ENCODE data around the gene TTC39C. TPM values are rescaled to one million over a fixed set of nuclear protein-coding genes. Genes with fewer than 3 reads are reported as not detected.

The TTC39C gene
- total and polyA plus RNA-seq, 2 of the 8 experiments (the other 6 are each of a cell fraction or from before 2014, with no cell fraction given), result 8.1 to 79.1 TPM

DNA sequence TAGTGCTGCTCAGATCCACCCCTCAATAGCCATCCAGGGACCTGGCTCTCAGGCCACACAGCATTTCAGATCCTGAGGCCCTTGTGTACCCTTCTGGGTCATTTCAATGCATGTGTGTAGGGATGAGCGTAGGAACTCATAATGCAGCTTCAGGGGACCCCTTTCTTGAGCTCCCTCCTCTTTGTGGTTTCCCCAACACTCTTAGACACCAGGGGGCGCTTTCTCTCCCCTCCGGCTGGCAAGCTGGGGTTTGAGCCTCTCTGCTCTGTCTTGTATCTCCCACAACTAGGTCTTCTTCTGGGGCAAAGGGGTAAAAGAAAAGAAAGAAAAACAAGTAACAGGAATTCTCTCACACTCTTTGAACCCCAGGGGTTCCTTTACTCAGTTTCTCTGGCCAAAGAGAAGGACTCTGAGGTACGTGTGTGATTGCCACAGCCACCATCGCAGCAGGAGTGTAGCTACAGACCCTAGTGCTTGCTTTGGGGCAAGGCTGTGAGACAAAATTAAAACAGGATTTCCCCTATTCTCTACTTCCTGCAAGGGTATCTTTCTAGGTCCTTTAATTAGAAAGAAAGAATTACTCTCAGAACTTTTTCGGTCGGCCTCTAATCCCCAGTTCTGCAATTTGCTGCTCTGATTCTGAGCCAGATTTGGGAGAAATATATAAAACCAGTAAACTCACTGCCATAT lies 162.3 kb downstream of the TTC39C start (continued):
- TF ChIP-seq, protein P1, sequence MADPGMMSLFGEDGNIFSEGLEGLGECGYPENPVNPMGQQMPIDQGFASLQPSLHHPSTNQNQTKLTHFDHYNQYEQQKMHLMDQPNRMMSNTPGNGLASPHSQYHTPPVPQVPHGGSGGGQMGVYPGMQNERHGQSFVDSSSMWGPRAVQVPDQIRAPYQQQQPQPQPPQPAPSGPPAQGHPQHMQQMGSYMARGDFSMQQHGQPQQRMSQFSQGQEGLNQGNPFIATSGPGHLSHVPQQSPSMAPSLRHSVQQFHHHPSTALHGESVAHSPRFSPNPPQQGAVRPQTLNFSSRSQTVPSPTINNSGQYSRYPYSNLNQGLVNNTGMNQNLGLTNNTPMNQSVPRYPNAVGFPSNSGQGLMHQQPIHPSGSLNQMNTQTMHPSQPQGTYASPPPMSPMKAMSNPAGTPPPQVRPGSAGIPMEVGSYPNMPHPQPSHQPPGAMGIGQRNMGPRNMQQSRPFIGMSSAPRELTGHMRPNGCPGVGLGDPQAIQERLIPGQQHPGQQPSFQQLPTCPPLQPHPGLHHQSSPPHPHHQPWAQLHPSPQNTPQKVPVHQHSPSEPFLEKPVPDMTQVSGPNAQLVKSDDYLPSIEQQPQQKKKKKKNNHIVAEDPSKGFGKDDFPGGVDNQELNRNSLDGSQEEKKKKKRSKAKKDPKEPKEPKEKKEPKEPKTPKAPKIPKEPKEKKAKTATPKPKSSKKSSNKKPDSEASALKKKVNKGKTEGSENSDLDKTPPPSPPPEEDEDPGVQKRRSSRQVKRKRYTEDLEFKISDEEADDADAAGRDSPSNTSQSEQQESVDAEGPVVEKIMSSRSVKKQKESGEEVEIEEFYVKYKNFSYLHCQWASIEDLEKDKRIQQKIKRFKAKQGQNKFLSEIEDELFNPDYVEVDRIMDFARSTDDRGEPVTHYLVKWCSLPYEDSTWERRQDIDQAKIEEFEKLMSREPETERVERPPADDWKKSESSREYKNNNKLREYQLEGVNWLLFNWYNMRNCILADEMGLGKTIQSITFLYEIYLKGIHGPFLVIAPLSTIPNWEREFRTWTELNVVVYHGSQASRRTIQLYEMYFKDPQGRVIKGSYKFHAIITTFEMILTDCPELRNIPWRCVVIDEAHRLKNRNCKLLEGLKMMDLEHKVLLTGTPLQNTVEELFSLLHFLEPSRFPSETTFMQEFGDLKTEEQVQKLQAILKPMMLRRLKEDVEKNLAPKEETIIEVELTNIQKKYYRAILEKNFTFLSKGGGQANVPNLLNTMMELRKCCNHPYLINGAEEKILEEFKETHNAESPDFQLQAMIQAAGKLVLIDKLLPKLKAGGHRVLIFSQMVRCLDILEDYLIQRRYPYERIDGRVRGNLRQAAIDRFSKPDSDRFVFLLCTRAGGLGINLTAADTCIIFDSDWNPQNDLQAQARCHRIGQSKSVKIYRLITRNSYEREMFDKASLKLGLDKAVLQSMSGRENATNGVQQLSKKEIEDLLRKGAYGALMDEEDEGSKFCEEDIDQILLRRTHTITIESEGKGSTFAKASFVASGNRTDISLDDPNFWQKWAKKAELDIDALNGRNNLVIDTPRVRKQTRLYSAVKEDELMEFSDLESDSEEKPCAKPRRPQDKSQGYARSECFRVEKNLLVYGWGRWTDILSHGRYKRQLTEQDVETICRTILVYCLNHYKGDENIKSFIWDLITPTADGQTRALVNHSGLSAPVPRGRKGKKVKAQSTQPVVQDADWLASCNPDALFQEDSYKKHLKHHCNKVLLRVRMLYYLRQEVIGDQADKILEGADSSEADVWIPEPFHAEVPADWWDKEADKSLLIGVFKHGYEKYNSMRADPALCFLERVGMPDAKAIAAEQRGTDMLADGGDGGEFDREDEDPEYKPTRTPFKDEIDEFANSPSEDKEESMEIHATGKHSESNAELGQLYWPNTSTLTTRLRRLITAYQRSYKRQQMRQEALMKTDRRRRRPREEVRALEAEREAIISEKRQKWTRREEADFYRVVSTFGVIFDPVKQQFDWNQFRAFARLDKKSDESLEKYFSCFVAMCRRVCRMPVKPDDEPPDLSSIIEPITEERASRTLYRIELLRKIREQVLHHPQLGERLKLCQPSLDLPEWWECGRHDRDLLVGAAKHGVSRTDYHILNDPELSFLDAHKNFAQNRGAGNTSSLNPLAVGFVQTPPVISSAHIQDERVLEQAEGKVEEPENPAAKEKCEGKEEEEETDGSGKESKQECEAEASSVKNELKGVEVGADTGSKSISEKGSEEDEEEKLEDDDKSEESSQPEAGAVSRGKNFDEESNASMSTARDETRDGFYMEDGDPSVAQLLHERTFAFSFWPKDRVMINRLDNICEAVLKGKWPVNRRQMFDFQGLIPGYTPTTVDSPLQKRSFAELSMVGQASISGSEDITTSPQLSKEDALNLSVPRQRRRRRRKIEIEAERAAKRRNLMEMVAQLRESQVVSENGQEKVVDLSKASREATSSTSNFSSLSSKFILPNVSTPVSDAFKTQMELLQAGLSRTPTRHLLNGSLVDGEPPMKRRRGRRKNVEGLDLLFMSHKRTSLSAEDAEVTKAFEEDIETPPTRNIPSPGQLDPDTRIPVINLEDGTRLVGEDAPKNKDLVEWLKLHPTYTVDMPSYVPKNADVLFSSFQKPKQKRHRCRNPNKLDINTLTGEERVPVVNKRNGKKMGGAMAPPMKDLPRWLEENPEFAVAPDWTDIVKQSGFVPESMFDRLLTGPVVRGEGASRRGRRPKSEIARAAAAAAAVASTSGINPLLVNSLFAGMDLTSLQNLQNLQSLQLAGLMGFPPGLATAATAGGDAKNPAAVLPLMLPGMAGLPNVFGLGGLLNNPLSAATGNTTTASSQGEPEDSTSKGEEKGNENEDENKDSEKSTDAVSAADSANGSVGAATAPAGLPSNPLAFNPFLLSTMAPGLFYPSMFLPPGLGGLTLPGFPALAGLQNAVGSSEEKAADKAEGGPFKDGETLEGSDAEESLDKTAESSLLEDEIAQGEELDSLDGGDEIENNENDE (IDR thresholded peaks at IDR 0.05; ENCODE audit: insufficient replicate concordance, low read length), result no peak
- TF ChIP-seq, protein P2, sequence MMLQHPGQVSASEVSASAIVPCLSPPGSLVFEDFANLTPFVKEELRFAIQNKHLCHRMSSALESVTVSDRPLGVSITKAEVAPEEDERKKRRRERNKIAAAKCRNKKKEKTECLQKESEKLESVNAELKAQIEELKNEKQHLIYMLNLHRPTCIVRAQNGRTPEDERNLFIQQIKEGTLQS (IDR thresholded peaks at IDR 0.05; ENCODE audit: insufficient read depth, low read depth, low read length), result peak; percentile 72

Measured in H1 (cell line).